GM19043 (cell line): ENCODE measurements around the gene IQGAP2.
"Not testable (repeated sequence)": the region's sequence is repeated elsewhere in the genome, so short reads cannot be mapped to it uniquely, and the experiment has no call there.

ENCODE experiments used
- ATAC-seq: cut with Tn5 transposase; IDR thresholded peaks from one replicate; pipeline ENCODE4 v1.9.1; 2021; ENCODE audit warnings: low read depth; ENCODE audit not compliant: unreplicated experiment

IQGAP2 gene

DNA sequence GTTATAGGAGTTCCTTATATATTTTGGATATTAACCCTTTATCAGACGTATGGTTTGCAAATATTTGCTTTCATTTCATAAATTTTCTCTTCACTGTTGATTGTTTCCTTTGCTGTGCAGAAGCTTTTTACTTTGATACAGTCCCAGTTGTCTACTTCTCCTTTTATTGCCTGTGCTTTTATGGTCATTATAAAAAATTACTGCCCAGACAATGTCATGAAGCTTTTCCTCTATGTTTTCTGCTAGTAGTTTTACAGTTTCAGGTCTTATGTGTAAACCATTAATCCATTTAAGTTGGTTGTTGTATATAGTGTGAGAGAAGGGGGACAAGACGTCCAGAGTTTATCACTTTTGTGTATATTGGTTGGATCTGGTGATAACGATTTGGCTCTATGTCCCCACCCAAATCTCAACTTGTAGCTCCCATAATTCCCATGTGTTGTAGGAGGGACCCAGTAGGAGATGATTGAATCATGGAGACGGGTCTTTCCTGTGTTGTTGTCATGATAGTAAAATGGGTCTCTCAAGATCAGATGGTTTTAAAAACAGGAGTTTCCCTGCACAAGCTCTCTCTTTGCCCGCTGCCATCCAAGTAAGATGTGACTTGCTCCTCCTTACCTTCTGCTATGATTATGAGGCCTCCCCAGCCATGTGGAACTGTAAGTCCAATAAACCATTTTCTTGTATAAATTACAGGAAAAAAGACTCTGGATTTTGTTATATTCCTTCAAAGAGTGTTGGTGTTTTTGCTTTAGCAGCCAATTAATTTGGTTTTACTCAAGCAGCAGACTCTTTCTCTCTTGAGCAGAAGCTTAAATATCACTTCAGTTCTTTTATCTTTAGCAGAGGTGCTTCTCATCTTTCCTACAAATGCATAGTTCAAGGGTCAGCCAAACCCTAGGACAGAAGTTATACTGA, 326.5 kb downstream of the IQGAP2 start:
- no peak for ATAC-seq

GRCh38 chr5:76732405-76733048, 329.4 kb downstream of the IQGAP2 start:
- no peak for ATAC-seq

- ATAC-seq = no peak
Measured at GRCh38 chr5:76733049-76733417, 329.9 kb downstream of the IQGAP2 start.

DNA sequence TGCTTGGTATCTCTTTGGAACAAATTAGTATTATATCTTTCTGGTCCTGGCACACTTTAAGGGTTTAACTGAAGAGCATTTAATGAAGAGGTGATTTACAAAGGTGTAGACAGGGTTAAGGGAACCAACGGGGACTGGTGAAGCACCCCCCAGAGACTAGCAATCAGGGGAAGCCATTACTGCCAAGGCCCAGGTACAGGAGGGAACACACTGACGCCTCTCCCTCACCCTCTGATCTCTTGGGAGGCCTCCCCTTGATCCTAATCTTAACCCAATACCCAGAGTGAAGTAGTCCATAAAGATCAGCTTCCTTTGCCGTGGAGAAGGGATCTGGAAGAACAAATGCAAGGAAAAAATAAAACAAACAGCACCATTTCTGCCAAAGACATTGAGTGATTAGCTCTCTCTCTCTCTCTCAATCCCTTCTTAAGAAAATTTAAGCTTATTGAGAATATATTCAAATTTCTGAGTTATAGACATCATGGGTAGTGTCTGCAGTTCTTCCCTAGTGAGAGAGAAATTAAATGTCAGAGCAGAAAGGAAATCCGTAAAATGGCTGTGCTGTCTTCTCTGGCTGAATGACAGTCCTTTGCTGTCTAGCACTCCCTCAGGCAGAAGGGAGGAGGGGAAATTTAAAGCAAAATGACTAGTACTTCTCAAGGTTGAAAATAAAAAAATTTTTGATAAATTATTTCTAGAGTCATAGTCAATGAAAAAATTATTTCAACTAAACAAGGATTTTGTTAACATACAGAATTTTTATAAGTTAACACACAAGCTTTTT, 332.9 kb downstream of the IQGAP2 start:
- ATAC-seq = no peak

DNA sequence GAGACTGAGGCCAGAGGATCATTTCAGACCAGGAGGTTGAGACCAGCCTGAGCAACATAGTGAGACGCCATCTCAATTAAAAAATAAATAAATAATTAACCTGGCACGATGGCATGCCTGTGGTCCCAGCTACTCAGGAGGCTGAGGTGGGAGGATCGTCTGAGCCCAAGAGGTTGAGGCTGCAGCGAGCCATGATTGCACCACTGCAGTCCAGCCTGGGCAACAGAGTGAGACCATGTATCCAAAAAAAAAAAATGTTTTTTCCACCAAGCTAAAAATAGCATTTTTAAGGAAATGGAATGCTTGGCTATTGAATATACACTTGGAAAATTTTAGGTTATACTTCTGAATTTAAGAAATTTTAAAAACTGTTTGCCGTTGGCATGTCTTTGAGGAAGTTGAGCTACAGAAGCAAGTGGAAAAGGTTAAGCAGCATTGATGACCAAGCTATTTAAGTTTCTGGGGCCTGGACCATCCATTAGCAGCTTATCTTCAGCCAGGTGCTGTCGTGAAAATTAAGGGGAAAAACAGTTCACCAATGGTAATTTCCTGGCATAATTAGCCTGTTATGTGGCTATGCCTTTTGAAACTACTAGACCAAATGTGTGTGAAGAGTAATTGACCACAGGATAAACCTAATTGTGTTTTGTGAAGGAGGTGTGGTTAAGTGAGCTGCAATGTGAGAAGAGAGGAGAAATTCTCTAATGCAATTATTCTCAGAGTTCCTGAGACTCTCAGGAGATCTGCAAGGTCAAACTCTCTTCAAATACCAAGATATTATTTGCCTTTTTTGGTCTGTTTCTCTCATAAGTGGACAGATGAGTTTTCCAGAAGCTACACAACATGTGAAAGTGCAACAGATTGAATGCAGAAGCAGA, 333.8 kb downstream of the IQGAP2 start:
- no peak for ATAC-seq

DNA sequence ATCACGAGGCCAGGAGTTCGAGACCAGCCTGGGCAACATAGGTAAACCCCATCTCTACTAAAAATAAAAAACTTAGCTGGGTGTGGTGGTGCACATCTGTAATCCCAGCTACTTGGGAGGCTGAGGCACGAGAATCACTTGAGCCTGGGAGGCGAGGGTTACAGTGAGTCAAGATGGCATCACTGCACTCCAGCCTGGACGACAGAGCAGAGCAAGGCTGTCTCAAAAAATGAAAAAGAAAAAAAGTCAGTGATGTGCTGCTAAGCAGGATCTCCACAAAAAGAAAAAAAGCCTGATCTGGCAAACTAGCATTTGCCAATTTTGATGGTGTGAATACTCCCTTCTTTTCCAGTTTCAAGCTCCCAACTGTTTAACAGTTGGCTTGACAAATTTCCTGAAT, 334.8 kb downstream of the IQGAP2 start:
- no peak for ATAC-seq

DNA sequence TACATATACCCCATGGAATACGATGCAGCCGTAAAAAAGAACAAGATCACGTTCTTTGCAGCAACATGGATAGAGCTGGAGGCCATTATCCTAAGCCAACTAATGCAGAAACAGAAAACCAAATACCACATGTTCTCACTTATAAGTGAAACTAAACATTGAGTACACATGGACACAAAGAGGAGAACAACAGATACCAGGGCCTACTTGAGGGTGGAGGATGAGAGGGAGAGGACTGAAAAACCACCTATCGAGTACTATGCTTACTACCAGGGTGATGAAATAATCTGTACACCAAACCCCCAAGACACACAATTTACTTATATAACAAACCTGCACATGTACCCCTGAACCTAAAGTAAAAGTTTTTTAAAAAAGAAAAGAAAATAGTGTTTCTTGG, 338.4 kb downstream of the IQGAP2 start:
- ATAC-seq = not testable (repeated sequence)

DNA sequence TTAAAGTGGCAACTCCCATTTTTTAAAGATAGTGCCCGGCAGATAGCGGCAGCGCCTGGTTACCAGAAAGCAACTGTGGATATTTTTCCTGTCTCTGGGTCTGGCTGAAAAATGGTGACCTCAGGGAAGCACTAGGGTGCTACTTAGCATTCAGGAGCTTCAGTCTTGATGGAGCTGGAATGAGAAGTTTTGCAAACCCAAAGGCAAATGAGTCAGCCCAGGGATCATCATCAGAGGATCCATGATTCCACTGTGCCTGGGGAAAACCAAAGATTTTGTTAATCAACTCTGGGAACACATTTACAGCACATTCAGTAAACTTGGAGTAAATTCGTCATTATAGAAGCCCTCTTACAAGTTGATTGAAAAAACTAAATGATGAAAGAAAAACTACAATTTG, 339.5 kb downstream of the IQGAP2 start:
- no peak for ATAC-seq

DNA sequence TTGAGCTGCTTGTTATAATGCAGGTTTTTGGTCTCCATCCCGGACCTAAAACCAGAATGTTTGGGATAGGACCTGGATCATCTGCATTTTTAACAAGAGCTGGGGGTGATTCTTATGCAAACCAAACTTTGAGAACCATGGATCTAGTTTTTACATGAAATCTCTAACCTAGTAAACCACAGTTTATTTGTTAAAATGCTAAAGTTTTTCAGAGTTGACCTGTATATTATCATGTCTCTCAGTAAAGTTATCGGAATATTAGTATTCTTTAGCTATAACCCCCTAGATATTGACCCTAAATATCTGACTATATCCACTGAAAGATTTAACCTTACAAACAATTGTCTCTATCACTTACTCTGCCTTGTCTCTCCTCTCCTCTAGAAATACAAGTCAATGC, 341.5 kb downstream of the IQGAP2 start:
- no peak for ATAC-seq

DNA sequence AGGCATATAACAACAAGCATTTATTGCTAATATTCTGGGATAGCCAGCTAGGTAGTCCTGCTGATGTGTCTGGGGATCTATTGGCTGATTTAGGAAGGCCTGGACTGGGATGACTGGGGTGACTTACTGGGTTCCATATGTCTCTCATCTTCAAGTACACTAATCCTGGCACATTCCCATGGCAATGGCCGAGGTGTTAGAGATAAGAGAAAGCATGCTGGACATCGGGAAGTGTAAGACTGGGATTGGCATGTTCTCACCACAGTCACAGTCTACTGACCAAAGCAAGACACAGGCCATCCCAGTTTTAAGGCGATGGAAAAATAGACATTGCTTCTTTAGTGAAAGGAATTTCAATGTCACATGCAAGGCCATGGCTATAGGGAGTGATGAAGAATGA, 342.6 kb downstream of the IQGAP2 start:
- ATAC-seq = no peak

GRCh38 chr5:76746677-76747076, 343.6 kb downstream of the IQGAP2 start:
- ATAC-seq = no peak

- ATAC-seq = no peak
Measured at GRCh38 chr5:76747706-76748105, 344.6 kb downstream of the IQGAP2 start.

DNA sequence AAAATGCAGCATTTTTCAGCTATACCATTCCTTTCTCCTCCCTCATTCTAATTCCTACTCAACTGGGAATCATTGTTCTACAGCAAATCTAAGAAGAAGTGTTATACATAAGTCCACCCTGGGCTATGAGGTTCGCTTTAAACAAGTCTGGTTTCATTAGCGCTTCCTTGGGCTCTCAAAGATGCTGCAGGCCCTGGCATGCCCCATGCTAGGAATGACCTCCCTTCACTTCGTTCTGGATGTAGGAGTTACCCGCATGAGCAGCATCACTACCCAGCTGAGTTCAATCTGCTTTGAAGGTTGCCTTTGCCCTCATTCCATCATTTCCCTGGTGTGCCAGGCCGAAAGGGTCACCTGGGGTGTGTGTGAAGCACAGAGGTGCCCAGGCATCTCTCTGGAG, 348.2 kb downstream of the IQGAP2 start:
- no peak for ATAC-seq

- no peak for ATAC-seq
Measured at GRCh38 chr5:76754668-76755078, 351.6 kb downstream of the IQGAP2 start.

- no peak for ATAC-seq
Measured at GRCh38 chr5:76755779-76756637, 352.9 kb downstream of the IQGAP2 start.

DNA sequence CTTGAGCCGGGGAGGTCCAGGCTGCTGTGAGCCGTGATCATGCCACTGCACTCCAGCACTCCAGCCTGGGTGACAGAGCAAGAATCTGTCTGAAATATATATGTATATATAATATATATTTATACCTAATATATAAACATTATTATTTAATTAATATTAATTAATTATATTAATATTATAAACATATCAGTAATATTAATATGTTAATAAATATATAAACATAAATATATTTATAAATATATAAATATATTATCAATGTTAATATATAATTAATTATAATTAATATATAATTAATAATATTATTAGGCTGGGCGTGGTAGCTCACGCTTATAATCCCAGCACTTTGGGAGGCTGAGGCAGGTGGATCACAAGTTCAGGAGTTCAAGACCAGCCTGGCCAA, 354.0 kb downstream of the IQGAP2 start:
- no peak for ATAC-seq
